H1 (cell line): ENCODE data around the gene SH3PXD2A. TPM values are rescaled to one million over a fixed set of nuclear protein-coding genes. Genes with fewer than 3 reads are reported as not detected.

Experiments used
- CTCF ChIA-PET: fragments of 300-600 bp; sonication (Branson Sonifier 250); formaldehyde crosslinking; loops from one replicate; lab custom pipeline; 2021; ENCODE audit not compliant: partially characterized antibody; lab: Charles Lee
- POLR2A ChIA-PET: fragments of 300-600 bp; sonication (Branson Sonifier 250); formaldehyde crosslinking; loops from one replicate; lab custom pipeline; 2021; ENCODE audit warnings: inconsistent platforms; ENCODE audit not compliant: partially characterized antibody; lab: Charles Lee
- DNase-seq, 2 experiments: peaks; one replicate each; pipeline versions ENCODE4 v3.0.0 to v3.0.0-alpha.2; 2010 to 2022; ENCODE audit warnings: low spot score in 2 of 2, low read depth in 1 of 2, mixed read lengths in 1 of 2
- FAIRE-seq: peaks from 2 replicates; lab custom pipeline; 2011; peaks lifted over from hg19 to GRCh38; lab: Jason Lieb, UNC
- H2AFZ ChIP-seq: 2 replicates; pipeline ENCODE4 v1.8.1; 2012; ENCODE audit warnings: low read length, inconsistent platforms
- H2AK5ac ChIP-seq: 2 replicates; pipeline ENCODE4 v1.6.1; 2013; ENCODE audit warnings: low read depth, low read length
- H2BK120ac ChIP-seq: replicated peaks from 2 replicates; pipeline ENCODE3; 2013; ENCODE audit warnings: low read depth, low read length, inconsistent platforms
- H2BK12ac ChIP-seq: 2 replicates; pipeline ENCODE4 v1.6.1; 2013; ENCODE audit warnings: low read depth, low read length
- H2BK15ac ChIP-seq: 2 replicates; pipeline ENCODE4 v1.6.1; 2013; ENCODE audit warnings: low read length
- H2BK20ac ChIP-seq: 2 replicates; pipeline ENCODE4 v1.6.1; 2013; ENCODE audit warnings: low read length
- H2BK5ac ChIP-seq: 2 replicates; pipeline ENCODE4 v1.6.1; 2013; ENCODE audit warnings: low read depth, low read length
- H3K14ac ChIP-seq: 2 replicates; pipeline ENCODE4 v1.6.1; 2013; ENCODE audit warnings: inconsistent platforms; ENCODE audit not compliant: insufficient read length
- H3K18ac ChIP-seq: 2 replicates; pipeline ENCODE4 v1.6.1; 2013; ENCODE audit warnings: low read length; ENCODE audit errors: extremely low read depth
- H3K23ac ChIP-seq: 2 replicates; pipeline ENCODE4 v1.6.1; 2013; ENCODE audit warnings: inconsistent platforms; ENCODE audit not compliant: insufficient read length
- H3K23me2 ChIP-seq: 2 replicates; pipeline ENCODE4 v1.6.1; 2013; ENCODE audit warnings: low read depth, low read length
- H3K27ac ChIP-seq: 2 replicates; pipeline ENCODE4 v1.6.1; 2011; ENCODE audit warnings: low read depth, low read length, inconsistent platforms
- H3K27me3 ChIP-seq, 4 experiments: replicated peaks in 1 of 4; 1 replicate in 1 of 4; 2 replicates in 3 of 4; pipeline versions ENCODE4 v1.6.1 to v1.8.1; 2011 to 2013; ENCODE audit warnings: low read length in 3 of 4, mild to moderate bottlenecking in 3 of 4, inconsistent platforms in 2 of 4, mixed read lengths in 2 of 4, moderate library complexity in 1 of 4; ENCODE audit not compliant: control insufficient read depth in 3 of 4, insufficient read depth in 3 of 4; ENCODE audit errors: extremely low read depth in 1 of 4
- H3K36me3 ChIP-seq, 4 experiments: 2 replicates each; pipeline versions ENCODE4 v1.6.1 to v1.8.1; 2011 to 2013; ENCODE audit warnings: mild to moderate bottlenecking in 4 of 4, low read length in 3 of 4, moderate library complexity in 2 of 4, control low read depth in 1 of 4, inconsistent platforms in 1 of 4; ENCODE audit not compliant: insufficient read depth in 4 of 4, control insufficient read depth in 2 of 4
- H3K4ac ChIP-seq: replicated peaks from 2 replicates; pipeline ENCODE3; 2013; ENCODE audit warnings: low read length, low read depth, mixed read lengths, inconsistent platforms; ENCODE audit not compliant: insufficient read length
- H3K4me1 ChIP-seq, 4 experiments: replicated peaks in 1 of 4; 1 replicate in 1 of 4; 2 replicates in 3 of 4; pipeline versions ENCODE4 v1.6.1 to v1.8.1; 2011 to 2013; ENCODE audit warnings: low read length in 3 of 4, inconsistent platforms in 2 of 4, mixed read lengths in 1 of 4; ENCODE audit not compliant: insufficient read depth in 4 of 4, control insufficient read depth in 3 of 4
- H3K4me2 ChIP-seq, 2 experiments: 2 replicates each; pipeline versions ENCODE4 v1.6.1 to v1.8.1; 2011 to 2013; ENCODE audit warnings: low read depth in 2 of 2, low read length in 2 of 2, control low read depth in 1 of 2, inconsistent platforms in 1 of 2, mild to moderate bottlenecking in 1 of 2; ENCODE audit not compliant: insufficient read depth in 1 of 2
- H3K4me3 ChIP-seq, 4 experiments: fragments of 200-600, 300-600 bp in 1 of 4; sonication (generic), shearing (Covaris generic), sonication (Bioruptor Twin) in 1 of 4; 2 replicates each; pipeline versions ENCODE4 v1.5.1 to v1.8.1; 2011 to 2016; ENCODE audit warnings: low read length in 4 of 4, low read depth in 3 of 4, control low read depth in 2 of 4, inconsistent platforms in 2 of 4, mild to moderate bottlenecking in 2 of 4, mixed read lengths in 1 of 4, moderate library complexity in 1 of 4; ENCODE audit not compliant: insufficient read depth in 2 of 4; ENCODE audit errors: extremely low read depth in 1 of 4
- H3K56ac ChIP-seq: replicated peaks from 2 replicates; pipeline ENCODE3; 2013; ENCODE audit warnings: low read depth, mild to moderate bottlenecking, mixed read lengths, low read length, inconsistent platforms; ENCODE audit not compliant: insufficient read length
- H3K79me1 ChIP-seq: 2 replicates; pipeline ENCODE4 v1.6.1; 2013; ENCODE audit warnings: low read depth, low read length, control low read depth
- H3K79me2 ChIP-seq, 2 experiments: 2 replicates each; pipeline versions ENCODE4 v1.6.1 to v1.8.1; 2012 to 2013; ENCODE audit warnings: low read length in 2 of 2, mild to moderate bottlenecking in 2 of 2, inconsistent platforms in 1 of 2; ENCODE audit not compliant: insufficient read depth in 2 of 2, control insufficient read depth in 1 of 2
- H3K9ac ChIP-seq, 4 experiments: replicated peaks in 1 of 4; 1 replicate in 1 of 4; 2 replicates in 3 of 4; pipeline versions ENCODE4 v1.6.1 to v1.8.1; 2011 to 2013; ENCODE audit warnings: low read depth in 3 of 4, low read length in 3 of 4, control low read depth in 2 of 4, mild to moderate bottlenecking in 2 of 4, moderate library complexity in 2 of 4, inconsistent platforms in 1 of 4; ENCODE audit errors: extremely low read depth in 1 of 4
- H3K9me3 ChIP-seq, 2 experiments: 2 replicates each; pipeline versions ENCODE4 v1.6.1 to v1.8.1; 2012 to 2013; ENCODE audit warnings: mild to moderate bottlenecking in 2 of 2, moderate library complexity in 2 of 2, control low read depth in 1 of 2, inconsistent platforms in 1 of 2, low read depth in 1 of 2, low read length in 1 of 2, mixed read lengths in 1 of 2; ENCODE audit not compliant: insufficient read depth in 2 of 2
- H4K20me1 ChIP-seq, 2 experiments: replicated peaks in 1 of 2; 2 replicates each; pipeline versions ENCODE3 to v1.8.1; 2011 to 2013; ENCODE audit warnings: inconsistent platforms in 2 of 2, low read length in 2 of 2, mild to moderate bottlenecking in 1 of 2; ENCODE audit not compliant: insufficient read depth in 2 of 2, control insufficient read depth in 1 of 2
- H4K5ac ChIP-seq: 2 replicates; pipeline ENCODE4 v1.6.1; 2013; ENCODE audit warnings: low read length, low read depth, mixed read lengths, inconsistent platforms; ENCODE audit not compliant: insufficient read length
- H4K8ac ChIP-seq: 2 replicates; pipeline ENCODE4 v1.8.0; 2013; ENCODE audit warnings: mild to moderate bottlenecking, moderate library complexity, low read length, inconsistent platforms; ENCODE audit not compliant: insufficient read depth; ENCODE audit errors: extremely low read depth
- H4K91ac ChIP-seq: replicated peaks from 2 replicates; pipeline ENCODE3; 2013; ENCODE audit warnings: low read length, mixed read lengths, inconsistent platforms; ENCODE audit not compliant: insufficient read length
- RAD21 ChIP-seq, 2 experiments: IDR thresholded peaks in 1 of 2; conservative IDR thresholded peaks in 1 of 2; 2 replicates each; pipeline ENCODE4 v1.6.1; 2011; ENCODE audit warnings: low read depth in 2 of 2, low read length in 2 of 2, improper control_type of control experiment in 1 of 2, inconsistent platforms in 1 of 2, mild to moderate bottlenecking in 1 of 2, moderate library complexity in 1 of 2
- ZNF274 ChIP-seq: IDR thresholded peaks from 2 replicates; pipeline ENCODE4 v1.7.0; 2012; ENCODE audit warnings: low read length, borderline replicate concordance; ENCODE audit errors: extremely low read depth
- WGBS, 2 experiments: shearing (Covaris generic) in 1 of 2; methylation state at CpG; one replicate each; pipeline versions ENCODE4 v1.1.6 to v1.1.7; 2013 to 2015; ENCODE audit warnings: low lambda C conversion rate in 2 of 2, mixed read lengths in 2 of 2, inconsistent platforms in 1 of 2, low coverage in 1 of 2, missing lambda C conversion rate in 1 of 2; ENCODE audit not compliant: insufficient replicate concordance in 2 of 2, insufficient coverage in 1 of 2, insufficient read length in 1 of 2; ENCODE audit errors: extremely low coverage in 1 of 2, missing lambda C conversion rate in 1 of 2; 5-methylcytosine and 5-hydroxymethylcytosine counted together
- polyA plus RNA-seq, 7 experiments: library from polyadenylated mRNA; depleted of rRNA in 3 of 7; stranded (reverse) in 5 of 7; unstranded in 2 of 7; fragments of >200 nt in 5 of 7; fragments of 200-250 nt in 2 of 7; gene quantifications; 1 replicate in 5 of 7; 2 replicates in 1 of 7; 4 replicates in 1 of 7; pipeline versions ENCODE4 v1.2.1 to v1.2.3, GENCODE V29; 2011 to 2013; ENCODE audit warnings: missing spikeins in 2 of 7, mixed read lengths in 2 of 7
- total RNA-seq: library from RNA; stranded (reverse); fragmentation: NEBNext Ultra II Directional; extraction: Animal tissue kit (Norgen Biotek cat#: 25700); gene quantifications from 2 replicates; pipeline ENCODE4 v1.2.1, GENCODE V29; 2021
- TF ChIP-seq, protein P1 (sequence below), 3 experiments: IDR thresholded peaks; 1 replicate in 2 of 3; 2 replicates in 1 of 3; pipeline versions ENCODE4 v1.5.1 to v1.6.1; 2011; ENCODE audit warnings: low read length in 3 of 3, mild to moderate bottlenecking in 3 of 3, inconsistent platforms in 2 of 3, low read depth in 1 of 3, moderate library complexity in 1 of 3; ENCODE audit not compliant: insufficient read depth in 1 of 3; ENCODE audit errors: control extremely low read depth in 1 of 3

The SH3PXD2A gene
- total and polyA plus RNA-seq, 2 of the 8 experiments (the other 6 are each of a cell fraction or from before 2014, with no cell fraction given) = 5.4 to 16.3 TPM

DNA sequence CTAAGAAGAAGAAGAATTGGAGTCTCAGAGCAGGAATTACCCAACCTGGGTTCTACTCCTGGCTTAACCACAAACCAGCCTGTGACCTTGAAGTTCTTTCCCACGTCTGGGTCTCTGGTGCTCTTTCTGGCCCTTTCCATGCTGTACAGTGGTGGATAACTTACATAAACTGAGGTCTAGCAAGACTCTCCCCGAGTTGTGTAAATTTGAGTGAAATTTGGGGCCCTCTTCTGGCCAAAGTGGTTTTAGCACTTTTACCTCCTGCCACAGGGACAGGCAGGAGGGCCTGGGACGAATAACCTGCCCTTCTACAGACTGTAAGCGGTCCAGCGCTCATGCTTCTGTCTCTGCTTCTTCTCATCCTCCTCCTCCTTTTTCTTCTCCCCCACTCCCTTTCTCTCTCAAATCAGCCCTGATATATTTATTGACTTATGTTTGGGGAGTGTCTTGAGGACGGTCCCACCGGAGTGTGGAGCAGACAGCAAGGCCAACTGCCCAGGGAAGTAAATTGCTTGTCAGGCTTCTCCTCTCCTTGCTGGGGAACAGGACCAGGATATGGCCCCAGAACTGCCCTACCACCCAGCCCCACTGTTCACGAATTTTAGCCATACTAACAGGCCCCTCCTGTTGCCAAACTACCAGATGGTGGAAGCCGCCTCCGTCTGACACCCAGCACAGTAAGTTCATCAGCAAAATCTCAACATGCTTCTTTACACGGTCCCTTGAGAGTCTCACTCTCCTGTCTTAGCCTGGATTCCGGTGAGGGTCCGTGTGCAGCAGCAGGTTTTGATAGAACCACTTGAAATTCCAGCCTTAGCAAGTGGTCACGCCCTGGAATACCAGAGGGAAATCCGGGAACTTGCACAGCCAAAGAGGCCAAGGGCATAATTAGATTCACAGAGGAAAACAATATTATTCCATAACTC lies 4.0 kb upstream of the SH3PXD2A start:
- Histone ChIP-seq H3K23ac (no peak overlapping the region), H3K36me3 (no peaks in the 10 kb centered on the region), H3K4me1 (peaks cover 0 to 6% (median 3%) of the 10 kb centered on the region in 4 experiments; a peak in 5 of 7 replicates), H2BK12ac (peak overlapping the region; percentile 7; the same call in 1 of the 2 replicates), H3K14ac (no peak overlapping the region), H3K9ac (no peak overlapping the region), H3K79me1 (no peaks in the 10 kb centered on the region), H4K91ac (no peak overlapping the region), H3K9me3 (no peaks in the 10 kb centered on the region), H3K27ac (no peak overlapping the region), H4K8ac (peak overlapping the region; percentile 72), H3K4me3 (no peak overlapping the region), H3K4ac (no peak overlapping the region), H2BK15ac (no peak overlapping the region), H2BK120ac (no peak overlapping the region), H2AFZ (no peak overlapping the region), H3K27me3 (peaks cover 0 to 21% (median 15%) of the 10 kb centered on the region in 4 experiments; a peak in 5 of 7 replicates), H3K18ac (no peak overlapping the region), H4K5ac (no peak overlapping the region), H2BK5ac (no peak overlapping the region), H3K56ac (no peak overlapping the region), H3K4me2 (no peak overlapping the region), H4K20me1 (no peaks in the 10 kb centered on the region), H2AK5ac (no peak overlapping the region), H2BK20ac (no peak overlapping the region), H3K79me2 (no peaks in the 10 kb centered on the region), H3K23me2 (peaks cover 12% of the 10 kb centered on the region)
- peak; percentile 63 for FAIRE-seq
- CTCF ChIA-PET = interaction anchor here (0.6 to 9.8 kb wide), 22 partner anchors 8 to 231 kb away, joined by 3 to 199 read pairs (median 5); no protein-coding TSS in a partner anchor
- POLR2A ChIA-PET = no interaction called here
- DNase-seq = peak; percentile 46 to 84
- 63% methylated on average over 13 of the region's 15 CpGs; no CpG with 5 or more reads in 1 of the 2 experiments for WGBS, 2 experiments
- TF ChIP-seq, protein P1, sequence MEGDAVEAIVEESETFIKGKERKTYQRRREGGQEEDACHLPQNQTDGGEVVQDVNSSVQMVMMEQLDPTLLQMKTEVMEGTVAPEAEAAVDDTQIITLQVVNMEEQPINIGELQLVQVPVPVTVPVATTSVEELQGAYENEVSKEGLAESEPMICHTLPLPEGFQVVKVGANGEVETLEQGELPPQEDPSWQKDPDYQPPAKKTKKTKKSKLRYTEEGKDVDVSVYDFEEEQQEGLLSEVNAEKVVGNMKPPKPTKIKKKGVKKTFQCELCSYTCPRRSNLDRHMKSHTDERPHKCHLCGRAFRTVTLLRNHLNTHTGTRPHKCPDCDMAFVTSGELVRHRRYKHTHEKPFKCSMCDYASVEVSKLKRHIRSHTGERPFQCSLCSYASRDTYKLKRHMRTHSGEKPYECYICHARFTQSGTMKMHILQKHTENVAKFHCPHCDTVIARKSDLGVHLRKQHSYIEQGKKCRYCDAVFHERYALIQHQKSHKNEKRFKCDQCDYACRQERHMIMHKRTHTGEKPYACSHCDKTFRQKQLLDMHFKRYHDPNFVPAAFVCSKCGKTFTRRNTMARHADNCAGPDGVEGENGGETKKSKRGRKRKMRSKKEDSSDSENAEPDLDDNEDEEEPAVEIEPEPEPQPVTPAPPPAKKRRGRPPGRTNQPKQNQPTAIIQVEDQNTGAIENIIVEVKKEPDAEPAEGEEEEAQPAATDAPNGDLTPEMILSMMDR (IDR thresholded peaks at IDR 0.05; ENCODE audit: control extremely low read depth in 1 of 3, insufficient read depth in 1 of 3, low read depth in 1 of 3, low read length in 3 of 3) = peak; percentile 39 to 77 (median 77)
- TF ChIP-seq RAD21 (IDR thresholded peaks at IDR 0.05 in 1 of 2, conservative IDR thresholded peaks at IDR 0.05 in 1 of 2; ENCODE audit: low read depth in 2 of 2, low read length in 2 of 2) (peak; percentile 73 to 84), ZNF274 (no peak)
